ENCODE measurements around the gene CES1. TPM values are rescaled to one million over a fixed set of nuclear protein-coding genes. Genes with fewer than 3 reads are reported as not detected.
"Not testable (repeated sequence)": the region's sequence is repeated elsewhere in the genome, so short reads cannot be mapped to it uniquely, and the experiment has no call there.

CES1 gene
- total RNA-seq, 1 experiment from 2014 or later = not detected

DNA sequence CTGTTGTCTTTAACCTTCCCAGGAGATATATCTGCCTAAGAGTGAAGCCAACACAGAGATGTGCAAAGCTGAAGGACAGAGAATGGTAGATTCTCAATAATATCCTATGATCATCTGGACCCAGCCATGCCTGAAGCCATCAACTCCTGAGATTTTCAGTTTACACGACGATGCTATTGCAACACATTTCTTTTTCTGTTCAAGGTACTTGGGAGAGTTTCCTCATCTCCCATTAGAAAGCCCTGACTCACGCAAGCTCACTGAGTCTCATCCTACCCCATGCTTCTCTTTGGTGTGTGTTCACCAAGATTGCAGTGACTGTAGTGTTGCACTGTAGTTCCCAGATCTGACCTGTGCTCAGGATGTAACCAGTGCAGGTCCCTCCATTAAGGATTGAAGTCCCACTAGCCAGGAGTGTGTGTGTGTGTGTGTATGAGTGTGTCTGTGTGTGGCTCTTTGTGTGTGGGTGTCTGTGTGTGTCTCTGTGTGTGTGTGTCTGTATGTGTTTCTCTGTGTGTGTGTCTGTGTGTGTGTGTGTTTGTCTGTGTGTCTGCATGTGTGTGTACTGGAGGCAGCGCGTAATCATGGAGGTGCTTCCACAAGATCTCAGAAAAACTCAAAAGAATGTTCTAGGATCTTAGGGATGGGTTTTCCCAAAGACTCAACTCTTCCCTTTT, 15.5 kb downstream of the CES1 start:
- Histone ChIP-seq H3K4me1 (ENCODE audit: insufficient read depth, low read length) (no peaks in the 10 kb centered on the region), H3K9ac (ENCODE audit: low read length) (no peak overlapping the region), H3K9me2 (replicated peaks; ENCODE audit: low read length) (no peaks in the 10 kb centered on the region), H3K4me3 (ENCODE audit: low read length) (no peak overlapping the region), H3F3A (ENCODE audit: low read length, unreplicated experiment) (no peaks in the 10 kb centered on the region), H3K27me3 (ENCODE audit: low read length) (no peaks in the 10 kb centered on the region), H3K27ac (ENCODE audit: low read length) (no peak overlapping the region), H3K79me2 (ENCODE audit: low read length) (no peaks in the 10 kb centered on the region), H3K36me3 (ENCODE audit: low read depth, low read length) (no peaks in the 10 kb centered on the region), H2AFZ (ENCODE audit: low read length) (no peak overlapping the region), H3K9me3 (ENCODE audit: low read length) (no peaks in the 10 kb centered on the region), H4K20me1 (ENCODE audit: low read length) (no peaks in the 10 kb centered on the region), H3K4me2 (ENCODE audit: low read length) (no peak overlapping the region)
- DNase-seq (no peak), ATAC-seq (no peak)
- intact Hi-C loops (cut with micrococcal nuclease) = no loop called here
- no peak for TF ChIP-seq CTCF (conservative IDR thresholded peaks at IDR 0.05; ENCODE audit: low read depth, low read length)
- no peak for TF ChIP-seq EZH2phosphoT487 (IDR thresholded peaks at IDR 0.05; ENCODE audit: borderline replicate concordance, low read length)
- no peak for TF ChIP-seq EZH2 (IDR thresholded peaks at IDR 0.05; ENCODE audit: low read length, unreplicated experiment)
- ChIA-PET POLR2A (ENCODE audit: unreplicated experiment) (no interaction called here), CTCF (no interaction called here)
- no TSS peak for BruUV-seq (replicated peaks)

DNA sequence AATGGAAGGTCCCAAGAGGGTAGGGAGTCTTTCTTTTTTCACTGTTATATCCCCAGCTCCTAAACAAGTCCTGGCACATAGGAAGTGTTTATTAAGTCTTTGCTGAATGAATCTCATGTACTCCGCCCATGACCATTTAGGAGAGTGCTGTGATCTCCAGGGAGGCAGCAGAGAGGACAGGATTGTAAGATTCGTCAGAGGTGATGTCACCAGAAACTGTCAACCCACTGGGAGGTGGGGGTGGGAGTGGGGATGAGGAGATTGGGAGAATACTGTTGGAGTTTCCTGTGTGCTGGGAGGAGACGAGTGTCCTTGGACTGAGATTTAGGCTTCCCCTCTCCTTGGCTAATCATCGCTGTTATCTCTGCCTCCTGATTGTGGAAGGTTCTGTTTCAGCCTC, 16.7 kb downstream of the CES1 start:
- H3F3A ChIP-seq (ENCODE audit: low read length, unreplicated experiment); POLR2A ChIA-PET (ENCODE audit: unreplicated experiment); H4K20me1 ChIP-seq (ENCODE audit: low read length); H3K79me2 ChIP-seq (ENCODE audit: low read length); H3K9me3 ChIP-seq (ENCODE audit: low read length); H3K36me3 ChIP-seq (ENCODE audit: low read depth, low read length); DNase-seq; H3K27ac ChIP-seq (ENCODE audit: low read length); intact Hi-C loops (cut with micrococcal nuclease); H3K27me3 ChIP-seq (ENCODE audit: low read length); BruUV-seq (replicated peaks); CTCF ChIA-PET; H2AFZ ChIP-seq (ENCODE audit: low read length); H3K9me2 ChIP-seq (replicated peaks; ENCODE audit: low read length); H3K4me3 ChIP-seq (ENCODE audit: low read length); ATAC-seq; H3K4me1 ChIP-seq (ENCODE audit: insufficient read depth, low read length); H3K9ac ChIP-seq (ENCODE audit: low read length); H3K4me2 ChIP-seq (ENCODE audit: low read length): not testable (repeated sequence)

- Histone ChIP-seq H4K20me1 (ENCODE audit: low read length) (no peaks in the 10 kb centered on the region), H2AFZ (ENCODE audit: low read length) (no peak overlapping the region), H3K9me3 (ENCODE audit: low read length) (no peaks in the 10 kb centered on the region), H3K79me2 (ENCODE audit: low read length) (no peaks in the 10 kb centered on the region), H3K27me3 (ENCODE audit: low read length) (no peaks in the 10 kb centered on the region), H3K4me2 (ENCODE audit: low read length) (no peak overlapping the region), H3F3A (ENCODE audit: low read length, unreplicated experiment) (no peaks in the 10 kb centered on the region), H3K4me1 (ENCODE audit: insufficient read depth, low read length) (no peaks in the 10 kb centered on the region), H3K27ac (ENCODE audit: low read length) (no peak overlapping the region), H3K9ac (ENCODE audit: low read length) (no peak overlapping the region), H3K4me3 (ENCODE audit: low read length) (no peak overlapping the region), H3K9me2 (replicated peaks; ENCODE audit: low read length) (no peaks in the 10 kb centered on the region), H3K36me3 (ENCODE audit: low read depth, low read length) (no peaks in the 10 kb centered on the region)
- intact Hi-C loops (cut with micrococcal nuclease) = no loop called here
- no peak for TF ChIP-seq CTCF (conservative IDR thresholded peaks at IDR 0.05; ENCODE audit: low read depth, low read length)
- DNase-seq = no peak
- BruUV-seq (replicated peaks) = no TSS peak
- CTCF ChIA-PET = no interaction called here
- no peak for ATAC-seq
- POLR2A ChIA-PET (ENCODE audit: unreplicated experiment) = no interaction called here
These were observed 17.6 kb downstream of the CES1 start for GRCh38 chr16:55815320-55815719.

GRCh38 chr16:55814174-55814573, 18.7 kb downstream of the CES1 start:
- H3K9ac ChIP-seq (ENCODE audit: low read length); H3K27me3 ChIP-seq (ENCODE audit: low read length); CTCF ChIA-PET; H3K36me3 ChIP-seq (ENCODE audit: low read depth, low read length); BruUV-seq (replicated peaks); H3F3A ChIP-seq (ENCODE audit: low read length, unreplicated experiment); ATAC-seq; DNase-seq; POLR2A ChIA-PET (ENCODE audit: unreplicated experiment); H3K4me1 ChIP-seq (ENCODE audit: insufficient read depth, low read length); H2AFZ ChIP-seq (ENCODE audit: low read length); H3K79me2 ChIP-seq (ENCODE audit: low read length); H3K4me2 ChIP-seq (ENCODE audit: low read length); intact Hi-C loops (cut with micrococcal nuclease); H3K27ac ChIP-seq (ENCODE audit: low read length); H3K4me3 ChIP-seq (ENCODE audit: low read length); H3K9me3 ChIP-seq (ENCODE audit: low read length); H3K9me2 ChIP-seq (replicated peaks; ENCODE audit: low read length); H4K20me1 ChIP-seq (ENCODE audit: low read length): not testable (repeated sequence)

DNA sequence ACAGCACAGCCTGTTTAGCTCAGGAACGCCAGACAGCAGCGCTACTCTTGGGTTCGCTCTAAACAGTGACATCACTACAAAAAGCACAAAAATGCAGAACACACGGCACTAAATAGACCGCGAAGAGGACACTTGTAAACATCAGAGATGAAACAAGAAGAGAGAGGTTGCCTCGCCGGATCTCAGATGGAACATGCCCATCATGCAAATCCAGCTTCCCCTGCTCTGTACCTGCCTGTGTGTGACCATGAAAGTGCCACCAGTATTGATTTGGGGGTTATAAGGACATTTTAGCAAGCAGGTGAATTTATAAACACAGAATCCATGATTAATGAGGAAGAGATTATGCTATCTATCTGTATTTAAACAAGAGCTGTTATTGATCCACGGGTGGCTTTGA, 19.2 kb downstream of the CES1 start:
- intact Hi-C loops (cut with micrococcal nuclease); CTCF ChIA-PET: not testable (repeated sequence)

More for the DNA sequence above, 19.2 kb downstream of the CES1 start:
- H4K20me1 ChIP-seq (ENCODE audit: low read length); POLR2A ChIA-PET (ENCODE audit: unreplicated experiment); H2AFZ ChIP-seq (ENCODE audit: low read length); H3K79me2 ChIP-seq (ENCODE audit: low read length); DNase-seq; BruUV-seq (replicated peaks); H3K9me3 ChIP-seq (ENCODE audit: low read length); ATAC-seq; H3K4me3 ChIP-seq (ENCODE audit: low read length); H3K36me3 ChIP-seq (ENCODE audit: low read depth, low read length); H3K9ac ChIP-seq (ENCODE audit: low read length); H3F3A ChIP-seq (ENCODE audit: low read length, unreplicated experiment); H3K27me3 ChIP-seq (ENCODE audit: low read length); H3K27ac ChIP-seq (ENCODE audit: low read length); H3K9me2 ChIP-seq (replicated peaks; ENCODE audit: low read length); H3K4me2 ChIP-seq (ENCODE audit: low read length); H3K4me1 ChIP-seq (ENCODE audit: insufficient read depth, low read length): not testable (repeated sequence)

All from PC-3 (cell line).